ENCODE data around the gene C22orf15. TPM values are rescaled to one million over a fixed set of nuclear protein-coding genes. Genes with fewer than 3 reads are reported as not detected.
A peak's percentile ranks its signal among the peaks of the same experiment; 100 is the strongest.

C22orf15 gene
- total RNA-seq, 1 donor from 2014 or later: not detected

DNA sequence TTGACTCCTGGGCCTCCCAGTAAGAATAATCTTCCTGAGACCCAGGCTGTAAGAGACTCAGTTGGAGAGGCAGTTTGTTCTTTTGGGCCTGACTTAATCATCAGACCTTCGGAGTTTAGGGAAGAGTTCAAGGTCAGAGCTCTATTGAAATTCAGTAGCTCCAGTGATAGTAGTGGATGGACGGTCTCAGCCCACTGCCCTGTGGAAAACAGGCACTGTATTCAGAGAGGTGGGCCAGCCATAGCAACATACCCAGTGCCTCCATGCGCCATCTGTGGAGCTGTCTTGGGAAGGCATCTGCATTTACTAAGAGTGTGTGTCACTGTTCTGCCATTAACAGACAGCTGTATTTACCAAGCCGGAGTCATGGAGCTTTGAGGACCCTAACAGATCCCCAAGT, 26.8 kb downstream of the C22orf15 start:
- Mint-ChIP-seq H3K36me3 (ENCODE audit: unreplicated experiment) (peaks cover 6% of the 10 kb centered on the region), H3K27me3 (ENCODE audit: unreplicated experiment) (no peaks in the 10 kb centered on the region), H3K9me3 (ENCODE audit: unreplicated experiment) (no peaks in the 10 kb centered on the region), H3K4me3 (ENCODE audit: unreplicated experiment) (peak overlapping the region; percentile 38), H3K4me1 (ENCODE audit: unreplicated experiment) (peaks cover 37% of the 10 kb centered on the region), H3K27ac (ENCODE audit: unreplicated experiment) (peak overlapping the region; percentile 18)
- TF ChIP-seq, protein P1, sequence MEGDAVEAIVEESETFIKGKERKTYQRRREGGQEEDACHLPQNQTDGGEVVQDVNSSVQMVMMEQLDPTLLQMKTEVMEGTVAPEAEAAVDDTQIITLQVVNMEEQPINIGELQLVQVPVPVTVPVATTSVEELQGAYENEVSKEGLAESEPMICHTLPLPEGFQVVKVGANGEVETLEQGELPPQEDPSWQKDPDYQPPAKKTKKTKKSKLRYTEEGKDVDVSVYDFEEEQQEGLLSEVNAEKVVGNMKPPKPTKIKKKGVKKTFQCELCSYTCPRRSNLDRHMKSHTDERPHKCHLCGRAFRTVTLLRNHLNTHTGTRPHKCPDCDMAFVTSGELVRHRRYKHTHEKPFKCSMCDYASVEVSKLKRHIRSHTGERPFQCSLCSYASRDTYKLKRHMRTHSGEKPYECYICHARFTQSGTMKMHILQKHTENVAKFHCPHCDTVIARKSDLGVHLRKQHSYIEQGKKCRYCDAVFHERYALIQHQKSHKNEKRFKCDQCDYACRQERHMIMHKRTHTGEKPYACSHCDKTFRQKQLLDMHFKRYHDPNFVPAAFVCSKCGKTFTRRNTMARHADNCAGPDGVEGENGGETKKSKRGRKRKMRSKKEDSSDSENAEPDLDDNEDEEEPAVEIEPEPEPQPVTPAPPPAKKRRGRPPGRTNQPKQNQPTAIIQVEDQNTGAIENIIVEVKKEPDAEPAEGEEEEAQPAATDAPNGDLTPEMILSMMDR (IDR thresholded peaks at IDR 0.05): no peak
- DNase-seq (ENCODE audit: extremely low spot score, unreplicated experiment): no peak

DNA sequence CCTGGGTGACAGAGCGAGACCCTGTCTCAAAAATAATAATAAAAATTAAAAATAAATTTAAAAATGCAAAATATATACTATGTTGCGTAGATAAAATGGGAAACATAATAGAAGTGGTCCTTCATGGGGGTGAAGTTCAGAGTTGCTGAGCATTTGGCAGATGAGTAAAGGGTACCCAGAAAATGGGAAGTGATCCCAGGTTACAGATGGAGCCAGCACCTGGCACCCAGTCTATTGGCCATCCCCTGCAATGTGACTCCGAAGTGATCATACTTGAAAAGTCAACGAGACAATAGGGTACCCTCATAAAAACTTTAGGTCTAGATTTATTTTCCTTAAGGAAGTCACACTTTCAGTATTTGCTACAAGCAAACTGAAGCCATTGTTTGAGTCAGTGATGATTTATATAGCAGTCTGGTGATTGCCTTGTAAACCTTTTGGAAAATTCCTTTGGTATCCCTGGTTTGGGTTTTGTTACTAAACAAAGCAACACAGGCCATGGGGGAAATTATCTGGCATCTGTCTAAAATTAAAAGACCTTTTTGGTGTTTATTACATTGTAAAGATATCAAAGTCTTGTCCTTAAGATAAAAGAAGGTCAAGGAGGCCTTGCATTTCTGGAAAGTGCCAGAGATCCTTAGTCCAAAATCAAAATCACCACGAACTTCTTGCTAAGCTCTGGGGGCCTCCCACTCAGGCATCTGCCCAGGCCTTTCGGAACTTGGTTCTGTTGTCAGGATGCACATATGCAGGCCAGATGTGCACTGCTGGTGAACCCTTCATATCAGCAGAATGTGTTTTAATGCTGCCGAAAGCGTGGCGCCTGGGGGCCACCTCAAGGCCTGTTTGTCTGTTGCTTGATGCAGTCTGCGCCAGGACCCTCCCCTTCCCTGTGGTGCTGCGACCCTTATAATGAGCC, 28.3 kb downstream of the C22orf15 start:
- peaks cover 9% of the 10 kb centered on the region for H3K36me3 Mint-ChIP-seq (ENCODE audit: unreplicated experiment)
- no peaks in the 10 kb centered on the region for H3K27me3 Mint-ChIP-seq (ENCODE audit: unreplicated experiment)
- H3K4me1 Mint-ChIP-seq (ENCODE audit: unreplicated experiment): peaks cover 38% of the 10 kb centered on the region
- H3K4me3 Mint-ChIP-seq (ENCODE audit: unreplicated experiment): no peak overlapping the region
- no peaks in the 10 kb centered on the region for H3K9me3 Mint-ChIP-seq (ENCODE audit: unreplicated experiment)
- H3K27ac Mint-ChIP-seq (ENCODE audit: unreplicated experiment): peak overlapping the region; percentile 18
- TF ChIP-seq, protein P1 (IDR thresholded peaks at IDR 0.05): no peak
- no peak for DNase-seq (ENCODE audit: extremely low spot score, unreplicated experiment)

DNA sequence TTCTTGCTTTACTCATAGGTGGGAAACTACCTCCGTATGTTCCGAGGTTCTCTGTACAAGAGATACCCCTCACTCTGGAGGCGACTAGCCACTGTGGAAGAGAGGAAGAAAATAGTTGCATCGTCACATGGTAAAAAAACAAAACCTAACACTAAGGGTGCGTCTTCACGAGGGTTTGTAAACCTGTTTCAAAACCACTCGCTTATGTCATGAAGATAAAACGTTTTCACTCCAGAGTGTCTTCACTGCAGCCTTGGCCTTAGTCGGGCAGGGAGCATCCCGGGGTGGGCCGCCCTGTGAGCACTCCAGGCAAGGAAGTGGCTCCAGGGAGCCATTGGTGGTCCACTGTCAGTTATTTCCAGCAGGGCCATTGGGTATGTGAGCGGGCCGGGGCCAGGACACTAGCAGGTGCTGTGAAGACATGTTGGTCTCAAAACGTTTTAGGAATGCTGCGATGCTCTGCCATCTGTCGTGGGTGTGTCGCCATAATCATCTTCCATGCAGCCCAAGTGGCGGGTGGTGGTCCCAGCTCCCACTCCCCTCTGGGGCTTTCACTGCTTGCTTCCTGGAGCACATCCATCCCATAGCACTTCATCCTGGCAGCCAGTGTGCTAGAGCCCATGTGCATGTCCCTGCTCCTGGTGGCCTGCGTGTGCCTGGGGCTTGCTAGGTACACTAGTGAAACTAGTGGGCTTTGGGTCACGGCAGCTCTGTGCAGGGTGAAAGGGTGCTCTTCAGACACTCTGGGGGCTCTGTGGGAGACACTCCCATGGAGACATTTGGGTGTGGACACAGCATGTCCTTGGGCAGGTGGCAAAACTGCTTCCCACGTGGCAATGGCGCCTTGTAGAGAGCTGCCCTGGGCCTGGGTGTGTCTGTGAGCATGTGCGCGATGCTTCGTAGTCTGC, 29.2 kb downstream of the C22orf15 start:
- no peaks in the 10 kb centered on the region for H3K27me3 Mint-ChIP-seq (ENCODE audit: unreplicated experiment)
- DNase-seq (ENCODE audit: extremely low spot score, unreplicated experiment): no peak
- TF ChIP-seq, protein P1 (IDR thresholded peaks at IDR 0.05): no peak
- no peak overlapping the region for H3K4me3 Mint-ChIP-seq (ENCODE audit: unreplicated experiment)
- H3K27ac Mint-ChIP-seq (ENCODE audit: unreplicated experiment): peak overlapping the region; percentile 18
- H3K9me3 Mint-ChIP-seq (ENCODE audit: unreplicated experiment): no peaks in the 10 kb centered on the region
- H3K36me3 Mint-ChIP-seq (ENCODE audit: unreplicated experiment): peaks cover 15% of the 10 kb centered on the region
- H3K4me1 Mint-ChIP-seq (ENCODE audit: unreplicated experiment): peaks cover 39% of the 10 kb centered on the region

DNA sequence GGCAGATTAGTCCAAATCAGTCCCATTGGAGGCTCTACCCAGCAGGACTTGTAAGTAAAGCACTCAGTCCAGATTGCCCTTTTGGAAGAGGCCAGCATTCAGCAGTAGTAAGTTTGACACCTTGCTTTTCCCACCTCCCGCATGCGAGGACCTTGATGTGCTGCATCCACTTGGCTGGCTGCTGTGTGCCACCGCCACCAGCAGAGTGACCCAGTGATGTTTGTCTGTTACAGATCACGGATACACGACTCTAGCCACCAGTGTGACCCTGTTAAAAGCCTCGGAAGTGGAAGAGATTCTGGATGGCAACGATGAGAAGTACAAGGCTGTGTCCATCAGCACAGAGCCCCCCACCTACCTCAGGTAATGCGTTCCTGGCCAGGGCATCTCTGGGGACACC, 30.5 kb downstream of the C22orf15 start:
- no peak for DNase-seq (ENCODE audit: extremely low spot score, unreplicated experiment)
- Mint-ChIP-seq H3K4me3 (ENCODE audit: unreplicated experiment) (no peak overlapping the region), H3K27me3 (ENCODE audit: unreplicated experiment) (no peaks in the 10 kb centered on the region), H3K9me3 (ENCODE audit: unreplicated experiment) (no peaks in the 10 kb centered on the region), H3K4me1 (ENCODE audit: unreplicated experiment) (peaks cover 31% of the 10 kb centered on the region), H3K36me3 (ENCODE audit: unreplicated experiment) (peaks cover 15% of the 10 kb centered on the region), H3K27ac (ENCODE audit: unreplicated experiment) (no peak overlapping the region)
- TF ChIP-seq, protein P1 (IDR thresholded peaks at IDR 0.05): no peak
